COLO829 (cell line): ENCODE data around the gene HSP90AA1.

Experiments
- DNase-seq: peaks from one replicate; pipeline ENCODE4 v3.0.0; 2012; ENCODE audit warnings: low spot score

Gene HSP90AA1

DNA sequence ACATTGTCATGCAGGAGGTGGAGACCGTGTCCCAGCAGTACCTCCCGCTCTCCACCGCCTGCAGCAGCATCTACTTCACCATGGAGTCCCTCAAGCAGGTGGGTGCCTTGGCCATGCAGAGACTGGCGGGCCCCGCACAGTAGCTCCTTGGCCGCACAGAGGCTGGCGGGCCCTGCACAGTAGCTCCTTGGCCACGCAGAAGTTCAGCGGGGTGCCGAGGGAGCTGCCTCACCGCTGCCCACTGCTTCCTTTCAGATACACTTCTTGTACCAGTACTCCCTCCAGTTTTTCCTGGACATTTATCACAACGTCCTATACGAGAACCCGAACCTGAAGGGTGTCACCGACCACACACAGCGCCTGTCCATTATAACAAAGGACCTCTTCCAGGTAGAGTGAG, 47.7 kb downstream of the HSP90AA1 start:
- no peak for DNase-seq

DNA sequence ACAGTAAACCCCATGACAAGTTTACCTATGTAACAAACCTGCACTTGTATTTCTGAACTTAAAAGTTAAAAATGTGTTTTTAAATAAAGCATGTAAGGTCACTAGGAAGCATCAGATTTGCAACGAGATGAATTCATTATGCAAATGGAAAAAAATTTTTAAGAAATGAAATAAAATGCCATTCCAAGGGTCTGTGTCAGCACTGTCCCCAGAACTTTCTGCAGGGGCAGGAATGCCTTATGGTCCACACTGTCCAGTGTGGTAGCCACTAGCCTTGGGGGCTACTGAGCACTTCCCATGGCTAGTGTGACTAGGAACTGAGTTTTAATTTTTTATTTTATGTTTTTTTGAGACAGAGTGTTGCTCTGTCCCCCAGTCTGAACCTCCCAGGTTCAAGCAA, 49.2 kb downstream of the HSP90AA1 start:
- no peak for DNase-seq

DNA sequence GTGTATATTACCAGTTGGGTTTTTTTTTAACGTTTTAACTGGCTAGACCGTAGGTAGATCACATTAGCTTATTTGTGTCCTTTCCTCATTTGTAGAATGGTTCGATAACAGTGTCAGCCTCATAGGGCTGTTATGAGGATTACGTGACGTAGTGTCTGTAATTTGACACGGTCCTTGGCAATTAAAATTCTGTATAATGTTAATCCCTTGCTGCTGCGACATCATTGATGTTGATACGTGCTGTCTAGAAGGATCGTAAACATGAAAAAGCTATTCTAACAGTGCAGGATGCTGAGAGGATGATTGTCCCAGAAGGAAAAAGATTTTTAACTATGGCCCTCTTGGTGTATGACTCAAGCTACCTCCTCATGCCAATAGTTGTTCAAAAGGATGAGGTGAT, 50.9 kb downstream of the HSP90AA1 start:
- no peak for DNase-seq

DNA sequence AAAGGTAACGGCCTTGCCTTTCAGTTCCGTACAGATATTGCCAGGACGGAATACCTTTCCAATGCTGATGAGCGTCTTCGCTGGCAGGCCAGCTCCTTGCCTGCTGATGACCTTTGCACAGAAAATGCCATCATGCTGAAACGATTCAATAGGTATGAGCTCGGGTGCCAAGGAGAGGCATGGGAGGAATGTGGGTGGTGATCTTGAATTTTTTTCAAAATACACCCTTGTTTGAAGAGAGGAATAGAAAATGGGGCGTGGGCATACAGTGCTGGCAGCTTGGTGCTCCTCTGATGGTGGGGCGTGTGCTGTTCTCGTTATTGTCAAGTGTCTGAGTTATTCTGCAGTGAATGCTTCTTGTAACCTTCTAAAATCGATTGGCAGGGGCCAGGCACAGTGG, 52.5 kb downstream of the HSP90AA1 start:
- DNase-seq = no peak

DNA sequence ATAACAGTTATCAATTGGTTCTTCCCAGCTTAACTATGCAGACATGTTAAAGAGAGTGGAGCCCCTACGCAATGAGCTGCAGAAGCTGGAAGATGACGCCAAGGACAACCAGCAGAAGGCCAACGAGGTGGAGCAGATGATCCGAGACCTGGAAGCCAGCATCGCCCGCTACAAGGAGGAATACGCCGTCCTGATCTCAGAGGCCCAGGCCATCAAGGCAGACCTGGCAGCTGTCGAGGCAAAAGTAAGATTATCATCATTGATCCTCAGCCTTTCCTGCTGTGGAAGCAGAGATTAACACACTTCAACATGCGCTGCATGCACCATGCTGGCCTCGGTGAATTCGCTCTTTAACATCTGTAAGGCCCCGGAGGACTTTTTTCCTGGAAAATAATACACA, 53.6 kb downstream of the HSP90AA1 start:
- no peak for DNase-seq
